ENCODE measurements around the gene CHI3L1.

CHI3L1 gene

GRCh38 chr1:203145321-203146041 is 41.0 kb downstream of the CHI3L1 start:
- TF ChIP-seq CTCF (IDR thresholded peaks at IDR 0.05), result no peak
- TF ChIP-seq ZFX (IDR thresholded peaks at IDR 0.05; ENCODE audit: borderline replicate concordance), result no peak
- no peak overlapping the region for H3K27ac ChIP-seq

- TF ChIP-seq ZFX (IDR thresholded peaks at IDR 0.05; ENCODE audit: borderline replicate concordance), result no peak
- TF ChIP-seq CTCF (IDR thresholded peaks at IDR 0.05), result no peak
- no peak overlapping the region for H3K27ac ChIP-seq
Observed at GRCh38 chr1:203144661-203145060, 41.8 kb downstream of the CHI3L1 start.

GRCh38 chr1:203143641-203144040 is 42.9 kb downstream of the CHI3L1 start:
- no peak overlapping the region for H3K27ac ChIP-seq
- TF ChIP-seq CTCF (IDR thresholded peaks at IDR 0.05) (no peak), ZFX (IDR thresholded peaks at IDR 0.05; ENCODE audit: borderline replicate concordance) (no peak)

GRCh38 chr1:203142684-203143408 is 43.7 kb downstream of the CHI3L1 start:
- no peak overlapping the region for H3K27ac ChIP-seq
- TF ChIP-seq ZFX (IDR thresholded peaks at IDR 0.05; ENCODE audit: borderline replicate concordance) (no peak), CTCF (IDR thresholded peaks at IDR 0.05) (no peak)

- no peak overlapping the region for H3K27ac ChIP-seq
- TF ChIP-seq CTCF (IDR thresholded peaks at IDR 0.05) (no peak), ZFX (IDR thresholded peaks at IDR 0.05; ENCODE audit: borderline replicate concordance) (no peak)
Observed at GRCh38 chr1:203142124-203142523, 44.4 kb downstream of the CHI3L1 start.

- TF ChIP-seq ZFX (IDR thresholded peaks at IDR 0.05; ENCODE audit: borderline replicate concordance) (no peak), CTCF (IDR thresholded peaks at IDR 0.05) (no peak)
- no peak overlapping the region for H3K27ac ChIP-seq
Observed at GRCh38 chr1:203140743-203141520, 45.6 kb downstream of the CHI3L1 start.
